Endothelial cell of umbilical vein (primary cell): Measurements from ENCODE around the gene SUPV3L1. TPM values are rescaled to one million over a fixed set of nuclear protein-coding genes. Genes with fewer than 3 reads are reported as not detected.
"Not testable (repeated sequence)": the region's sequence is repeated elsewhere in the genome, so short reads cannot be mapped to it uniquely, and the experiment has no call there.

Source experiments
- BruUV-seq: library from RNA; stranded (reverse); fragments of 400-500 nt; replicated peaks from 2 replicates; lab custom pipeline; 2021; lab: Mats Ljungman, UMichigan
- CTCF ChIA-PET: fragments of 300-600, 350-600 bp; sonication (Branson Sonifier 250); formaldehyde crosslinking; loops from one replicate; lab custom pipeline; 2021; ENCODE audit warnings: antibody characterized with exemption, inconsistent platforms; lab: Charles Lee
- POLR2A ChIA-PET: fragments of 300-600, 350-600 bp; sonication (Branson Sonifier 250); formaldehyde crosslinking; loops from one replicate; lab custom pipeline; 2021; ENCODE audit warnings: antibody characterized with exemption, inconsistent platforms; lab: Charles Lee
- DNase-seq: peaks from one replicate; pipeline ENCODE4 v3.0.0-alpha.2; 2011; ENCODE audit warnings: low read depth, low spot score
- FAIRE-seq: peaks from 2 replicates; lab custom pipeline; 2011; peaks lifted over from hg19 to GRCh38; lab: Jason Lieb, UNC
- H2AFZ ChIP-seq: 2 replicates; pipeline ENCODE4 v1.6.0; 2012; ENCODE audit warnings: low read depth, low read length, control low read depth, inconsistent platforms
- H3K27ac ChIP-seq: 2 replicates; pipeline ENCODE4 v1.5.1; 2011; ENCODE audit warnings: low read depth, mild to moderate bottlenecking, control low read depth, low read length, moderate library complexity; ENCODE audit not compliant: insufficient read depth
- H3K27me3 ChIP-seq, 2 experiments: 2 replicates each; pipeline versions ENCODE4 v1.6.0 to v1.6.1; 2011; ENCODE audit warnings: low read length in 2 of 2, mixed read lengths in 1 of 2; ENCODE audit not compliant: control insufficient read depth in 2 of 2, insufficient read depth in 2 of 2
- H3K36me3 ChIP-seq, 2 experiments: 2 replicates in 1 of 2; 3 replicates in 1 of 2; pipeline ENCODE4 v1.5.1; 2011; ENCODE audit warnings: low read length in 2 of 2, mild to moderate bottlenecking in 1 of 2, moderate library complexity in 1 of 2; ENCODE audit not compliant: control insufficient read depth in 2 of 2, insufficient read depth in 2 of 2; ENCODE audit errors: extremely low read depth in 1 of 2
- H3K4me1 ChIP-seq: 3 replicates; pipeline ENCODE4 v1.5.1; 2011; ENCODE audit warnings: mild to moderate bottlenecking, low read length; ENCODE audit not compliant: control insufficient read depth, insufficient read depth; ENCODE audit errors: extremely low read depth
- H3K4me2 ChIP-seq: 2 replicates; pipeline ENCODE4 v1.6.1; 2011; ENCODE audit warnings: low read length, control low read depth, mixed read lengths; ENCODE audit not compliant: insufficient read depth
- H3K4me3 ChIP-seq, 3 experiments: fragments of 200-600 bp in 1 of 3; sonication (generic), shearing (Covaris generic) in 1 of 3; replicated peaks in 1 of 3; 2 replicates each; pipeline ENCODE4 v1.5.1; 2011 to 2016; ENCODE audit warnings: control low read depth in 3 of 3, low read length in 3 of 3, mild to moderate bottlenecking in 2 of 3, inconsistent platforms in 1 of 3, low read depth in 1 of 3, moderate library complexity in 1 of 3; ENCODE audit not compliant: insufficient read depth in 1 of 3
- H3K79me2 ChIP-seq: 2 replicates; pipeline ENCODE4 v1.6.0; 2012; ENCODE audit warnings: low read length, inconsistent platforms; ENCODE audit not compliant: control insufficient read depth, insufficient read depth
- H3K9ac ChIP-seq: replicated peaks from 2 replicates; pipeline ENCODE3; 2011; ENCODE audit warnings: low read length, control low read depth; ENCODE audit not compliant: insufficient read depth; ENCODE audit errors: extremely low read depth
- H3K9me1 ChIP-seq: replicated peaks from 3 replicates; pipeline ENCODE4 v1.6.0; 2011; ENCODE audit warnings: mild to moderate bottlenecking, low read length; ENCODE audit not compliant: control insufficient read depth, insufficient read depth; ENCODE audit errors: extremely low read depth
- H3K9me3 ChIP-seq: replicated peaks from 2 replicates; pipeline ENCODE4 v1.5.1; 2012; ENCODE audit warnings: low read length, inconsistent platforms; ENCODE audit not compliant: control insufficient read depth, insufficient read depth
- H4K20me1 ChIP-seq: replicated peaks from 2 replicates; pipeline ENCODE3; 2011; ENCODE audit warnings: mild to moderate bottlenecking, low read length; ENCODE audit not compliant: control insufficient read depth, insufficient read depth; ENCODE audit errors: extremely low read depth
- EZH2 ChIP-seq: IDR thresholded peaks from 2 replicates; pipeline ENCODE4 v1.6.1; 2012; ENCODE audit warnings: borderline replicate concordance, low read depth, mild to moderate bottlenecking, moderate library complexity, low read length, inconsistent platforms; ENCODE audit not compliant: severe bottlenecking
- FOS ChIP-seq: IDR thresholded peaks from 2 replicates; pipeline ENCODE4 v1.6.1; 2011; ENCODE audit warnings: mild to moderate bottlenecking, low read length, moderate library complexity, borderline replicate concordance; ENCODE audit not compliant: insufficient read depth
- GATA2 ChIP-seq: IDR thresholded peaks from 2 replicates; pipeline ENCODE4 v1.7.0; 2011; ENCODE audit warnings: low read depth, mild to moderate bottlenecking, moderate library complexity, mixed read lengths, low read length; ENCODE audit not compliant: insufficient read length, insufficient read depth
- JUN ChIP-seq: IDR thresholded peaks from 2 replicates; pipeline ENCODE4 v1.6.1; 2011; ENCODE audit warnings: borderline replicate concordance, low read depth; ENCODE audit not compliant: insufficient read length, insufficient read depth
- MYC ChIP-seq: IDR thresholded peaks from one replicate; pipeline ENCODE4 v1.6.1; 2011; ENCODE audit warnings: mild to moderate bottlenecking, low read depth, low read length
- POLR2A ChIP-seq: IDR thresholded peaks from 2 replicates; pipeline ENCODE4 v1.6.1; 2012; ENCODE audit warnings: low read depth, mild to moderate bottlenecking, control low read depth, low read length
- POLR2AphosphoS5 ChIP-seq: IDR thresholded peaks from 2 replicates; pipeline ENCODE4 v1.6.1; 2012; ENCODE audit warnings: low read depth, mild to moderate bottlenecking, control low read depth, low read length, moderate library complexity; ENCODE audit not compliant: insufficient read depth
- dilution Hi-C: fragments of 300-500 bp; cut with MboI; formaldehyde crosslinking; loops from one replicate; pipeline ENCODE4 v1.15.0; 2019; ENCODE audit warnings: low sequenced_read_pairs; ENCODE audit not compliant: extremely low pct_ligation_motif_present
- intact Hi-C: fragments of 100-400 bp; cut with micrococcal nuclease; formaldehyde crosslinking; loops from one replicate; pipeline ENCODE4 v1.10.0; 2022
- polyA plus RNA-seq, 4 experiments: library from polyadenylated mRNA; depleted of rRNA in 3 of 4; stranded (reverse) in 3 of 4; unstranded in 1 of 4; fragments of >200 nt; gene quantifications; 2 replicates each; pipeline versions ENCODE4 v1.2.1 to v1.2.3, GENCODE V29; 2011 to 2012; ENCODE audit warnings: missing spikeins in 1 of 4
- total RNA-seq: library from RNA; stranded (reverse); gene quantifications from 2 replicates; pipeline ENCODE4 v1.2.3, GENCODE V29; 2021
- TF ChIP-seq, protein P1 (sequence below), 2 donors: IDR thresholded peaks; 1 replicate in 1 of 2; 2 replicates in 1 of 2; pipeline ENCODE4 v1.5.1; 2011; ENCODE audit warnings: low read length in 2 of 2, mild to moderate bottlenecking in 2 of 2, moderate library complexity in 2 of 2, control low read depth in 1 of 2, inconsistent platforms in 1 of 2, low read depth in 1 of 2; ENCODE audit not compliant: insufficient read depth in 1 of 2; ENCODE audit errors: extremely low read depth in 1 of 2
- TF ChIP-seq, protein P2 (sequence below): IDR thresholded peaks from 2 replicates; pipeline ENCODE4 v1.6.1; 2011; ENCODE audit not compliant: insufficient read depth, insufficient read length

SUPV3L1 gene
- total and polyA plus RNA-seq, 2 donors (not counting 3 experiments of a cell fraction or from before 2014, with no cell fraction given): 21.8 to 30.4 TPM

DNA sequence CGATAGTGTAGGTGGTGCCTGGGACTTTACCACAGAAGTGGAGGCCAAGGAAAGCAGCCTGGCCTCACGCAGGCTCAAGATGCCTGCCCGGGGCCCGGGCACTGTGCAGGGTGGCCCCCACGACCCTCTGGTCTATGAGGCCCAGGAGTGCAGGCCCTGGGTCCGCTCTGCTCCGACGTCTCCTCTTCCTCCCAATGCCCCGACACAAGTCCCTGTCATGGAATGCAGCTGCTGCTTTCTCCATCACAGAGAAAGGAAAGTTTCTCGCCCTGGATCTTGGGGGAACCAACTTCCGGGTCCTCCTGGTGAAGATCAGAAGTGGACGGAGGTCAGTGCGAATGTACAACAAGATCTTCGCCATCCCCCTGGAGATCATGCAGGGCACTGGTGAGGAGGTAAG, 70.0 kb downstream of the SUPV3L1 start:
- ChIA-PET POLR2A (no interaction called here), CTCF (no interaction called here)
- BruUV-seq: no TSS peak
- Histone ChIP-seq H3K79me2 (no peaks in the 10 kb centered on the region), H2AFZ (no peak overlapping the region), H3K9ac (no peak overlapping the region), H3K4me2 (no peak overlapping the region), H3K27ac (no peak overlapping the region), H3K36me3 (no peaks in the 10 kb centered on the region), H3K4me1 (no peaks in the 10 kb centered on the region), H3K9me3 (no peaks in the 10 kb centered on the region), H3K4me3 (no peak overlapping the region), H3K27me3 (no peaks in the 10 kb centered on the region), H3K9me1 (no peaks in the 10 kb centered on the region), H4K20me1 (no peaks in the 10 kb centered on the region)
- TF ChIP-seq GATA2: no peak
- TF ChIP-seq, protein P1, sequence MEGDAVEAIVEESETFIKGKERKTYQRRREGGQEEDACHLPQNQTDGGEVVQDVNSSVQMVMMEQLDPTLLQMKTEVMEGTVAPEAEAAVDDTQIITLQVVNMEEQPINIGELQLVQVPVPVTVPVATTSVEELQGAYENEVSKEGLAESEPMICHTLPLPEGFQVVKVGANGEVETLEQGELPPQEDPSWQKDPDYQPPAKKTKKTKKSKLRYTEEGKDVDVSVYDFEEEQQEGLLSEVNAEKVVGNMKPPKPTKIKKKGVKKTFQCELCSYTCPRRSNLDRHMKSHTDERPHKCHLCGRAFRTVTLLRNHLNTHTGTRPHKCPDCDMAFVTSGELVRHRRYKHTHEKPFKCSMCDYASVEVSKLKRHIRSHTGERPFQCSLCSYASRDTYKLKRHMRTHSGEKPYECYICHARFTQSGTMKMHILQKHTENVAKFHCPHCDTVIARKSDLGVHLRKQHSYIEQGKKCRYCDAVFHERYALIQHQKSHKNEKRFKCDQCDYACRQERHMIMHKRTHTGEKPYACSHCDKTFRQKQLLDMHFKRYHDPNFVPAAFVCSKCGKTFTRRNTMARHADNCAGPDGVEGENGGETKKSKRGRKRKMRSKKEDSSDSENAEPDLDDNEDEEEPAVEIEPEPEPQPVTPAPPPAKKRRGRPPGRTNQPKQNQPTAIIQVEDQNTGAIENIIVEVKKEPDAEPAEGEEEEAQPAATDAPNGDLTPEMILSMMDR (IDR thresholded peaks at IDR 0.05; ENCODE audit: extremely low read depth in 1 of 2, insufficient read depth in 1 of 2, low read depth in 1 of 2, low read length in 2 of 2): no peak
- no peak for TF ChIP-seq MYC
- no peak for TF ChIP-seq FOS
- no peak for TF ChIP-seq JUN
- TF ChIP-seq, protein P2, sequence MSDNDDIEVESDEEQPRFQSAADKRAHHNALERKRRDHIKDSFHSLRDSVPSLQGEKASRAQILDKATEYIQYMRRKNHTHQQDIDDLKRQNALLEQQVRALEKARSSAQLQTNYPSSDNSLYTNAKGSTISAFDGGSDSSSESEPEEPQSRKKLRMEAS: no peak
- TF ChIP-seq POLR2A: no peak
- no peak for TF ChIP-seq POLR2AphosphoS5
- TF ChIP-seq EZH2: no peak
- no peak for DNase-seq
- intact Hi-C loops (no loop called here), dilution Hi-C loops (no loop called here)
- no peak for FAIRE-seq

DNA sequence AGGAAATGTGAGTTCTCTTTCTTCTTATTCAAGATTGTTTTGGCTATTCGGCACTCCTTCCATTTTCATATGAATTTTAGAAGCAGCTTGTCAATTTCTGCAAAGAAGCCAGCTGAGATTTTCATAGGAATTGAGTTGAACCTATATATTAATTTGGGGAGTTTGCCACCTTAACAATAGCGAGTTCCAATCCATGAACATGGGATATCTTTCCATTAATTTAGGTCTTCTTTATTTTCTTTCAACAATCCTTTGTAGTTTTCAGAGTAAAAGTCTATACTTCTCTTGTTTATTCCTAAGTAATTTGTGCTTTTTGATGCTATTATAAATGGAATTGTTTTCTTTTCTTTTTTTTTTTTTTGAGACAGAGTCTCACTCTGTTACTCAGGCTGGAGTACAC, 71.4 kb downstream of the SUPV3L1 start:
- intact Hi-C loops, H3K4me3 ChIP-seq, H3K27ac ChIP-seq, H3K9me3 ChIP-seq, H3K79me2 ChIP-seq, H3K4me1 ChIP-seq, H3K9me1 ChIP-seq, dilution Hi-C loops, H3K36me3 ChIP-seq, H4K20me1 ChIP-seq, H2AFZ ChIP-seq, H3K4me2 ChIP-seq, H3K27me3 ChIP-seq, DNase-seq, H3K9ac ChIP-seq, BruUV-seq, CTCF ChIA-PET: not testable (repeated sequence)
- POLR2A ChIA-PET: interaction anchor here (0.7 kb wide), 1 partner anchor 140 kb away, joined by 11 read pairs; no protein-coding TSS in a partner anchor
- peak; percentile 44 for FAIRE-seq
